GM10847 (cell line): ENCODE measurements around the gene BCL2.

Experiments
- POLR2A ChIP-seq: IDR thresholded peaks from 2 replicates; pipeline ENCODE4 v1.6.1; 2011; ENCODE audit not compliant: insufficient read length; ENCODE audit errors: extremely low read depth

BCL2 gene

DNA sequence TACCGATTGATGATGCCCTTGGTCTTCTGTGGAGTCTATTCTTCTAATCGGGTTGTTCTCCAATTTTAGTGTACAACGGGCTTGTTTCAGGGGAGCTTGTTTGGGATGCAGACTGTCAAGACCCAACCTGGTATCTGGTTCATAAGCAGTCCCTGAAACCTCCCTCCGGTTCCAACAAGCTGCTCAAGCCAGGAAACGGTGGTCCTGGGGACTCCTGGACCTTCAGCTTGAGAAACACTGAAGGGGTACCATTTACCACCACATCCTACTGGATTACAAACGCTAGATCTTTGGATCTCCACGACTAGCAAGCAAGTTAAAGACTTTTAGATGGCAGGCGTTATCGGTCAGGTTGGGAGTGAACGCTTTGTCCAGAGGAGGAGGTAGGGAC lies 2.0 kb downstream of the BCL2 start:
- TF ChIP-seq POLR2A: no peak

DNA sequence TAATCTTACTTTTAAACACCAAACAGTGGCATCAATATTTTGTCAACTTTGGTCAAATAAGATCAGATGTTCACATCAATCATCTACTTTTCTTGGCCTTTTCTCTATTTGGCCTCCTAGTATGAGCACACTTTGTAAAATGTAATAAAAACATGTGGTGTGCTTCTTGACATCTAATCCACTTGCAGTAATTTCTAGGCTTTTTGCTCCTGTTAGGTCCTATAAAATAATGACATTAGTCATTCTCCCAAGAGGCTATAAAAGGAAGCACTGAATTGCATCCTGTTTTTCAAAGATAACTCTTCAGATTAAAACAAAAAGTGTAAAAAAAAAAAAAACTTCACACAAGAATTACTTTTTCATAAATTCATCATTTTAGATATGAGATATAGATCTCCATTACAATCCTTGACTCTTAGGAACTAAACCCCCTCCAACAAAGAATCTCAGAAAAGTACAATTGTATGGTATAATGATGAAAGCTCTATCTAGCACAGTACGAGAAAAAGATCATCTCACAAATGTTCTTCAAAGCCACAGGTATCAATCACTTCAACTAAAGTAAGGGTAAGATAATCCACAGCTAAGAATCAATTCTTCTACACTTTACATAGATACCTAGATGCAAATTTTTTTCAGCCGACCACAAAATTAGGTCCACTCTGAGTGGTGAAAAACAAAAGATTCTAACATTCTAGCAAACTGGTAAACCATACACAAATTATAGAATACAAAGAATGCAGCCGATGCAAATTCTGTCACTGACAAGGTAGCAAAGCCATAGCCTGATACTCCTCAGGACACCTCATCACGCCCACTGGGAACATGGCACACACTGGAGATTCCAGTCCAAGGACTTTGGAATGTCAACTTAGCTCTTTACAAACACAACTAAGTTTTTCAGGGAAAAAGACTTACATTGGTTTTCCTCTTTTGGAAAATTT lies 2.7 kb downstream of the BCL2 start:
- peak; percentile 49 for TF ChIP-seq POLR2A

DNA sequence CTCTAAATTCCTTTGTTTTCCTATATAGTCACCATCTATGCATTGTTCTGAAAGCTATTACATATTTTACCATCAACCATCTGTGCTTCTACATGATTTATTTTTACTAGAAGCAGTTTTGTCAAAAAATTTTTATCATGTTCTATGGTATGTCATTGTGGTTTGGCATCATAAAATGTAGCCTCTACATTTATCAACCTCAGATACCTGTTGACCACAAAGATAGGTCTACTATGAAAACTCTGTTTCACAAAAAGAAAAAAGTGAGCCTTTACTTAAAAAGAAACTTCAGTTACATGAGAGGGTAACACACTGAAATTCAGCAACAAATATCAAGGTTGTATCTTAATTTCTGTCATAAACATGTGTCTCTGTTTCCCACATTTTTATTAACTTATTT lies 3.7 kb downstream of the BCL2 start:
- peak; percentile 14 for TF ChIP-seq POLR2A

DNA sequence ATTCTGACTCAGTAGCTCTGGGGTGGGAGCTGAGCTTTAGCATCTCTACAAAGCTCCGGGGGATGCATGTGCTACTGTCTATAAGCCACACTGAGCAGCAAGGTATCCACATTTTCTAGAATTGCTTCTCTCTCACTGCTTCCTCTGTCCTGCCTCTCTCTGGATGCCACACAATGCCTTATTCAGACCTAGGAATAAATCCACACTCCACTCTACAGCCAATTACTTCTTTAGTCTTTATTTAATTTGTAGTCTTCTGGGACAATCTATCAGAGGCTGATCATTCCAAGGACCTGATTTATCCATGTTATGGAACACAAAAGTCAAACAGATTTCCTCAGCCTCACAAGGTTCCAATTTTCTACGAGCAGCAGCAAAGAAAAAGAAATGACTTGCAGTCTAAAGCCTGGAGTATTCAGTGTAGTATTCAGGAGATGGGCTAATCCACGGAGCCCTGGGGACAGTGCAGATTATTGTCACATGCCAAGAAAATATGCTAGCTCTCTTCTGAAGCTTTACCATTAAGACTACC lies 4.4 kb downstream of the BCL2 start:
- TF ChIP-seq POLR2A: no peak

DNA sequence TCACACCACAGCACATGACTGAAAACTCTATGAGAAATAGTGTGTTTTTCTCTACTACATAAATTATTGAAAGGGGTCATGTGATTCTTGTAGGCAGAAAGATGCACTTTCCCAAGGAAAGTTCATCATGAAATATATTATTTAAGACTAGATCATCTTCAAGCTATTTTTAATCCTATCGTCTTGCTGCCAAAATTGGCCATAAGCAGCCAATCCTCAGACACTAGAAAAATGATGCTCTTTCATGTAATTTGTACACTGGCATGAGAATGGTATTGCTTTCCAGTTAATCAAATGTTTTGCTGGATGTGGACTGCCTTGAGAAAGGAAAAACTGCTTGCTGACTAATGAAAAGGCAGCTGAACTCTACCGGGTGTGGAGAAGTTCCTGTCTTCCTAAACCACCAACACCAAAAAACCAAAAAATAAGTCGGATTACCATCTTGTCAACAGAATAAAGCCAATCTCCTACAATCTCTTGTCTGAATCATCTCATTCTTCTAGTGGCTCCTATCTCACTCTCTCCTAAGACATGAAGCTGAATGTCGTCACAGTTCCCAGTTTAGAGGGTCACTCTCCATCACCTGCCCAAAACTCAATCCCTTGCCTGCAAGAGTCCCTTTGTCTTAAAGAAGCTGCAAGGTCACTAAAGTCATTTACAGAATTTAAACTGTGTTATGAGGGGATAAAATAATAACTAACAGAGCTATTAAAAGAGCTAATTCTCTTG lies 5.3 kb downstream of the BCL2 start:
- no peak for TF ChIP-seq POLR2A

DNA sequence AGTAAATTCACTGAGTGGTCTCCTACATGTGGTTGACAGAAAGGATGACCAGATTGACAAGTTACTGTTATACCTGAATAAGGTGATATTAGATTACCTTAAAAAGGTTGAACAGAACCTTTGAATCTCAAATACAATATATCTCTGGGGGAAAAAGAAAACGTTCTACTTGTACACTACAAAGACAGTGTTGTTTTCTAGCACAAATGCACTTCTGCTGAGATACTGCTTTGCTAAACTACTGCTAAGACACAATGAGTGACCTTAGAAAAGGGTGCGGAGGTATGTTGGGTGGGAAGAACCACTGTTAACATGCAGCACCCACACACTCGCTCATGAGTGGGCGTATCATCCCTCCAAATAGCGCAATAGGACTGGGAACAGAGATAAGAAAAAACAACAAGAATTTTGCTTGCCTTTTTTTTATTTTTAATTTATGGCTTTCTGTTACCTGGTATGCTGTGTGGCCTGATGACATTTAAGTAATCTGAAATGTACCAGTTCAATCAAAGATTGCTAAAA lies 6.1 kb downstream of the BCL2 start:
- TF ChIP-seq POLR2A: no peak

DNA sequence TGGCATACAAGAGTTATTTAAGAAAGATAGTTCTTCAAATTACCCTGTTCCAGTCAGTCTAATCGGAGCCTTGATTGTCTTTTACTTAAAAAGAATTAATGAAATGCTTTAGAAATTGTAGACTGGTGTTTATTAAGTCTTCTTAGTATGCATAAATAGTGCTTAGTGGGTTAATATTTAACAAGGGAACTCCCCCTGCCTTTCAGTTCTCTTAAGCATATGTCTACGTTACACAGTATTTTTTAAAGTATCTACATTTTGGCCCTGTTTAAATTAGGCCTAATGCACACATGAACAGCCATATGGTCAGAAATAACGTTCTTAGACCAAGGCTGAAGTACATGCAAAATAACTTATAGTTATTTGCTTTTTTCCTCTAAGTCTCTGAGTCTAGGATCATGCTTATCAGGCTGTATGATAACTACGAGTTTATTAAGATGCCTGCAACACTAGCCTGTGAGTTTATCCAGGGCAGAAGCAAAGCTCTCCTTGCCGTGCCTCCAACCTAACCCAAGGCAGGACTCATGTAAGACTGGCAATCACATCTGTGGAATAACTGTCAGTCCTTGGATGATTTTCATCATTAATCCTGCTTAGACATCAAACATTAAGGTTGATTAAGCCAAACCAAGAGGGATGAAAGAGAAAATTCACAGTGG lies 6.7 kb downstream of the BCL2 start:
- TF ChIP-seq POLR2A: no peak

DNA sequence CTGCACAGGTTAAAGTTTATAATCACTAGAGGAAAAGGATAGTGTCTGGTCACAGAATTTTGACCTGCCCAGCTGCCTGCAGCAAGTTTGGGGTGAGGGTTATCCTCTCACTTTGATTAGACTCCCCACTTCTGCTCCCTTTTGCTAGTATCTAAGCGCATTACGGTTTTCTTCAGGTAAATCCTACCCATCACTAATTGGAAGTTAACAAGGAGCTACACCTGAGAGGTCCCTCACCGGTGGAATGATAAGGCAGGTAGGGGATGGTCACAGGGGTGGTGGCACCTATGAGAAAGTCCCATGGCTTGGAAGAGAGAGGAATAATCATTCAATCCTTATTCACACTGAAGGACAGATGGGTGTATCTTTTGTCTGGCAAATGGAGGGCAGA lies 7.6 kb downstream of the BCL2 start:
- TF ChIP-seq POLR2A: no peak

DNA sequence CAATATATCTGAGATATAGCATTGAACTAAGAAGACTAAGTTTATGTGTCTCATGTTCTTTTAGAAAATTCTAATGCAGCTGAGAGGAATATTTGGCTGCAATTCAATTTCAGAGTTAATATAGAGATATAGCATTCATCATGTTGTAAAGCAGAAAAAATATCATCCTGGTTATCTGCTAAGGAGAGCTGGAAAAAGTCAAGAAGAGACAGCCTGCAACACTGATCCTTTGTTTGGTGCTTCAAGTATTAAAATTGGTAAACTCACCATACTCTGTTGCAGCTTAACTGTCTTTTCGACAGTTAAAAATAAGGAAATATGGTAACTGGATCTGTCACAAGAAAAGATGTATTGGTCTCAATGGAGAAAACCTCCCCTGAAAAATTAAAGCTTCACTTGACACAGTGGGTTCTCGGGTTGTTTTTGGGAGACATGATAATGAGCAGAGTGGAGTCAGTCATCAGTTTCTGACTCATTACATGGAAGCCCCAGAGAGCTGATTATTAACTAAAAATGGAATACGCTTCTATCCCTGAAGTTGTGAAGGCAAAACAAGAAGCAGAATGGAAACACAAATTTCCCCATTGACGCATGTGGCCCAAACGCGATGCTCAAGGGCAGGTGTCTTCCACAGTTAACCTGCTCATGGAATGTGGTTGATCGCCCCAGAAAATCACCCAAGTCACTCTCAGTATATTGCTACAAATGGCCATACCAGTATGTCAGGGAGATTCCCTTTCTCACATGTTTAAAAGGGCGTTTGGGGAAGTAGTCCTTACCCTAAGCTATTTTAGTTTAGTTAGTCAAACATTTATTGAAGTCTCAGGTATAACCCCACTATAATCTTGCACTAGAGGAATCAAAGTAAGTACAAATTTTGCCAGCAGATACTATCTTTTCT lies 8.2 kb downstream of the BCL2 start:
- no peak for TF ChIP-seq POLR2A

DNA sequence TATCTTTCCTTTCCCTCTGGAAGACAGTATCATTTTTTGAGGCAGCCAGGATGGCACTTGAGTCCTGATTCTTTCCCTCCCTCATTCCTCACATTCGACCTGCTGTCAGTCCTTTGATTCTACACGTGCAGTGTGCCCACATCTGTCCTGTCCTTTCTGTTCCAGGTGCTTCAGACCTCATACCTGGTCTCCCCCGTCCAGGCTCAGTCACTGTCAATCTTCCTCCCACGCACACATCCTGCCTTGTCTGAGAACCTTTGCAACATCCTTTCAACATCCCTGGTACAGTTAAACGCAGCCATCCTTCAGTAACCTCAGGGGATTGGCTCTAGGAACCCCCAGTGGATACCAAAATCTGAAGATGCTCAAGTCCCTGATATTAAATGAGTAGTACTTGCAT lies 10.1 kb downstream of the BCL2 start:
- no peak for TF ChIP-seq POLR2A

DNA sequence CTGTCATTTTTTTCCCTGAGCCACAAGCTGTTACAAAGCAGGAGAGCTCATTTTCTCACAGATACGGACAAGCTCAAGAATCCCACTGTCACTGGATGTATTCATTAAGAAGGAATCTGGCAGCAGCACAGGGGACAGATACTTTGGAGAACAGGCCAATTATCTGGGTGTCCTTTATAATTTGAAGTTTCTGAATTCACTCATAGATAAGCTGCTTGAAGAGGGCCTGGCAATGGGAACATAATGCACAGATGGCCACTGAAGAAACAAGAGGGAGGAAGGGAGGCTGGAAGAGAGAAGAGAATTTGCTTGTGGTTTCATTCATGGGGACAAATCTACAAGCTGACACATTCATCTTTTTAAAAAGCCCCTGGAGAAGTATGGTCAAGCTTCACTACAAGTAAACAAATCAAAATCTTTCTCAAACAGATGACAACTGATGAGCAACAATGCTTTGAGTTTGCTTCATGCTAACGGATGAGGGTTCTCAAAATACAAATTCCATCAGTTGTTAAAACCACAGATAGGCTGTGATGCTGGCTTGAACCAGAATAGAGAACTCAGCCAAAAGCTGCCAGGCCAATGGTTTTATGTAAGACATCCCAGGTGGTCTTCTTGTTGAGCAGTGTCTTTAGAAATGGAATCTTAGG lies 11.9 kb downstream of the BCL2 start:
- TF ChIP-seq POLR2A: no peak

DNA sequence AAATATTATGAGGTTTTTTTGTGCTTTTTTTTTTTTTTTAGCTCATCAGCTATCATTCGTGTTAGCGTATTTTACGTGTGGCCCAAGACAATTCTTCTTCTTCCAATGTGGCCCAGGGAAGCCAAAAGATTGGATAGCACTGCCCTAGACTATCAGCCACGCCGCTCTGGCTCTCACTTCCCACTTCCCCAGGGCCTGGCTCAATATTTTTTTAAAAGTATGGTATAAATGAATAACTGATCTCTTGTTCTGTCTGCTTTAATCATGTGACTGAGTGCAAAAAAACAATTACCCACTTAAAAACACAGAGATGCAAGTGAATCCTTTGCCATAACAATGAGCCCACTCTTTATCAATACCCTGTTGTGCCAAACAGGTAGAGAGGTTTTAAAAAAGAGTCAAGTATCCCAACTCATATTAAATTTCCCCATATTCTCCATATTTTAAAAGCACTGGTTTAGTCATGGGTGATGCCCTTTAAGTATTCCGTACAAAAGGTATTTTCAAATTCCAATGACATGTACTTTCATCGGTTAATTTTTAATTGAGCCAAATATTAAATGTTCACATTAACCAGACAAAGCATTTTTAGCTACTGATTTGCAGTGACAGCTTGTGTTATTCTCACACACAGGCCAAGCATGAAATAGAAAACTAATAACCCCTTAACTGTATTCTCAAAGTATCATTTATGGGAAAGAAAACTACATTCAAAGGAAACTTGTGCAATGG lies 12.6 kb downstream of the BCL2 start:
- no peak for TF ChIP-seq POLR2A

DNA sequence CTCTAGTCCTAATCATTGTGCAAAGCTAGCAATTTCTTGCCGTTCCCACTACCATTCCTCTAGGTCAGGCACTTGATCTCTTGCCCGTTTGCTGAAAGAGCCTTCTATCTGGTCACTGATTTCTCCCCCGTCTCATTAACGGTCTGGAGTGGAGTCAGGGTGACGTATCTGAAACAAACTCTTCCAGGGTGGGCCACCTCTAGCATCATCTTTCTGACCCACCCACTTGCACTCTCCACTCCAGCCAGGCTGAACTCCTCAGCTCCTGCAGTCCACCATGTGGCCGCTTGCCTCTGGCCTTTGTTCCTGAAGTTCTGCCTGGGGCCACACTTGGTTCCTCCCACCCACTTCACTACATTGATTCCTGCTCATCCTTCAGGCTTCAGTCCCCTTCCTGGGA lies 13.3 kb downstream of the BCL2 start:
- no peak for TF ChIP-seq POLR2A
